HG02938 (cell line): ENCODE data around the gene HECTD2.
"Not testable (repeated sequence)": the region's sequence is repeated elsewhere in the genome, so short reads cannot be mapped to it uniquely, and the experiment has no call there.

ENCODE experiments used
- ATAC-seq: cut with Tn5 transposase; IDR thresholded peaks from one replicate; pipeline ENCODE4 v1.9.1; 2021; ENCODE audit warnings: mild to moderate bottlenecking, moderate library complexity; ENCODE audit not compliant: unreplicated experiment

The HECTD2 gene

GRCh38 chr10:91412354-91413087, 2.4 kb downstream of the HECTD2 start:
- ATAC-seq: no peak

DNA sequence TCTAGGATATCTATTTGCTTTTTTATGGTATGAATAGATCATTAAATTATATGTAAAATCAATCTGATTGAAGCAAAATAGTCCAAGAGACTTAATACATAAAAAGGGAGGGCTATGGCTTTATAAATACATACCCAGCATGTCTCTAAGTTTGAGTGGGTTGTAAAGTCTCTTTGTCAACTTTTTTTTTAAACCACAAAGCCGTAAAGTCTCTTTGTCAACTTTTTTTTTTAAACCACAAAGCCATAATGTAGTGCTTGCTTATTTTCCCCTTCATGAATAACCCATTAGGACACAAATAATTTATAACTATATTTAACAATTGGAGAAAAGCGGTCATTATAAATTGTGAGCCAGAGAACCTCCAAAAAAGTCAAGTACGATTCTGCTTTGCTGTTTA, 5.7 kb downstream of the HECTD2 start:
- no peak for ATAC-seq

- no peak for ATAC-seq
These were observed 6.3 kb downstream of the HECTD2 start for GRCh38 chr10:91416339-91416855.

DNA sequence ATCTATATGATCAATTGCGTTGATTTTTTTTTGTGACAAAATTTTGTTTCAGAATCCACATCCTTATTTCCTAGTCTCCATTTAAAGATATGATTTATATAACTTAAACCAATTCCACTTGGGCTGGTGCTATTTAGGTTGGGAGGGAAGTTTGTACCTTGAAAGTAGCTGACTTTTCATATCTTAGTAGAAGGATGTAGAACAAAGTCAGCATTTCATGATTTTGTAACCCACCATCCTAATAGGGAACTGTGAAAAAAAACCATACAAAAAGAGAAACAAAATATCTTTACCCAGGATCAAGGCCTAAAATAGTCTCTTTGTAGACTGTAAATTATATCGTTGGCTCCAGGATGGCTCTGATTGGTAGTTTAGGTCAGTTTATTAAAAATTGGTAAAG, 8.3 kb downstream of the HECTD2 start:
- no peak for ATAC-seq

- ATAC-seq: no peak
These were observed 10.7 kb downstream of the HECTD2 start for GRCh38 chr10:91420868-91421267.

DNA sequence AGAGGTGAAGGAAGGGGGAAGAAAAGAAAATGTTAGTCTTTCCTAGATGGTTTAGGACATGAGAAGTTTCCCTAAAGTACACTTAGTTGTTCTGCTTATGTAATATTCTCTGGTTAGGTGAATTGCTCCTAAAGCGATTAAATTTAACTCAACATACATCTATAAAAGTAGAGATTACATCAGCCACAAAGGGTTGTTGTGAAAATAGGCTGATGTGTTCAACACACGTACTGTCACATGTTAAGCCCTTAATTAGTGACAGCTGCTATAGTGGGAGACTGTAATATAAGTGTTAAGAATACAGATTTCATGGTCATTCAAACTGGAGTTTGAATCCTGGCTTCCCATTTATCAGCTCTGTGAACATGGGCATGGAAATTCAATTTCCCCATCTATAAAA, 12.8 kb downstream of the HECTD2 start:
- no peak for ATAC-seq

- no peak for ATAC-seq
These were observed 13.9 kb downstream of the HECTD2 start for GRCh38 chr10:91424016-91424415.

DNA sequence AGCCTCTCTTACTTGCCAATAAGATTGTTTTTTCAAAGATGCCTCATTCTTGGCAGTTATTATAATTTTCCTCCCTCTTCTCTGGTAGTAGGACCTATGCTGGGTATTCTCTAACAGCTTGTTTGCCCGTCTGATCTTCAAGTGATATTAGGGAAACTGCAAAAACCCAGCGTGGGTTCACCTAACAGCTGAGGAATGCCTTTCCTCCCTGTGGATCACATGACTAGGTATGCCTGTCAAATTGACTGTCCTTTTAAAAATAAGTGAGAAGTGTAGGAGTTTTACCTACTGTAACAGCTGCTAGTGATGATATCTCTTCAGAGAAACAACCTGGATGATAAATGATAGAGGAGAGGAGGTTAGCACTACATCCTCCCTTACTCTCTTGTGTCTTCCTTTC, 22.0 kb downstream of the HECTD2 start:
- no peak for ATAC-seq

DNA sequence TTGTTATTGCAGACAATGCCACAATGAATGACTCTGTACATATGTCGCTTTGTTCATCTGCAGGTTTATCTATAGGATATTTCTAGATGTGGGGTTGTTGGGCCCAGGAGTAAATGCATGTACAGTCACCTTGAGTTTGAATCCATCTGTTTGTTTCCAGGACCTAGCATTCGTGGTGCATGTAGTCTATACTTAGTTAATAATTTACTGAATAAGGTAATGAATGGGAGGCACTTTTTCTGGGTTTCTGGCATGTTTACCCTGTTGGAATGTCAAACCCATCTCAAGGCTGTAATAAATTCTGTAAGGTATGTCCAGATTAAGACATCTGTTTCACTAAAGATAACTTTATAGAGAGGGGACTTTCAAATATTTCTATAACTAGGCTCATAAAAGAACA, 23.5 kb downstream of the HECTD2 start:
- ATAC-seq: no peak

GRCh38 chr10:91434041-91434440, 23.9 kb downstream of the HECTD2 start:
- ATAC-seq: no peak

- no peak for ATAC-seq
These were observed 25.1 kb downstream of the HECTD2 start for GRCh38 chr10:91435241-91435640.

DNA sequence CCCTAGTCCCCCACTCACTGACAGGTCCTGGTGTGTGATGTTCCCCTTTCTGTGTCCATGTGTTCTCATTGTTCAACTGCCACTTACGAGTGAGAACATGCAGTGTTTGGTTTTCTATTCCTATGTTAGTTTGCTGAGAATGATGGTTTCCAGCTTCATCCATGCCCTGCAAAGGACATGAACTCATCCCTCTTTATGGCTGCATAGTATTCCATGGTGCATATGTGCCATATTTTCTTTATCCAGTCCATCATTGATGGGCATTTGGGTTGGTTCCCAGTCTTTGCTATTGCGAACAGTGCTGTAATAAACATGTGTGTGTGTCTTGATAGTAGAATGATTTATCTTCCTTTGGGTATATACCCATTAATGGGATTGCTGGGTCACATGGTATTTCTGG, 28.1 kb downstream of the HECTD2 start:
- ATAC-seq: not testable (repeated sequence)

DNA sequence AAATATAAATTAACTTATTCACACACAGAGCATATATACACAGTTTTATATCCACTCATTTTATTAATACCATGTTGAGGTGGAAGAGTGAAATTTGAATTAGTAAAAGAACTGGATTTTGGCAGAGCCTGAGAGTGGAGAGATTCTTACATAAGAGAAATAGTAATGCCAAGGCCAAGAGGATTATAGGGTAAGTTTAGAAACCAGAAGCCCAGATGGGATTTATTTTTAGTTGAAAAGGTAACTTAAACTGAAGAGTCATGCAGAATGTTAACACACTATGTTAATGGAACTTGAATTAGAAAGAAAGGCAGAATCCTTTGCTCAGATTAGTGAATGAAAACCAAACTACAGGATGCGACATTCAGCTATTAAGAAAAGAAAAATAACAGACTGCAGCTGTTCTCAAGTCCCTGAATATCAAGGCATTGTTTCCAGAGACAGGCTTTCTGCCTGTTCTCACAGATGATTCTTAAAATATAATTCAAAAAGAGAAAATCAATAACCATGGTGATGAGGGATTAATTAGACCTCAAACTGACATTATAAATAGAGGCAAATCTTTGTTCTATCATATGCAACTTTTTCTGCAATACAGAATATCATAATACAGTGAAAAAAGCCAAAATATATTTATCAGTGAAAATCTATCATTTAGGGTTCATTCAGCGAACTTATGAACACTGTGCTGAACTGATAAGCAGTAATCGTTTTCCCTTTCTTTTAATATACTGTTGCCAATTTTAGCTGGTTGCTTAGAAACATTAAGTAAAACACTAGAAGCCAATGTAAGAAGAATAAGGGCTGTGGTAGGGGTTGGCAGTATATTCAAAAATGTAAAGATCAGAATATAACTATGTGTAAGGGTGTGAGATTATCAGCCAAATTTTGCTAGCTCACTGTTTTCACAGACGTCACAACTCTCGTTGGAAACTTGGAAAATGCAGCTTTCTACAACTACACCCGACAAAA, 34.4 kb downstream of the HECTD2 start:
- no peak for ATAC-seq

GRCh38 chr10:91452063-91452462, 41.9 kb downstream of the HECTD2 start:
- no peak for ATAC-seq

DNA sequence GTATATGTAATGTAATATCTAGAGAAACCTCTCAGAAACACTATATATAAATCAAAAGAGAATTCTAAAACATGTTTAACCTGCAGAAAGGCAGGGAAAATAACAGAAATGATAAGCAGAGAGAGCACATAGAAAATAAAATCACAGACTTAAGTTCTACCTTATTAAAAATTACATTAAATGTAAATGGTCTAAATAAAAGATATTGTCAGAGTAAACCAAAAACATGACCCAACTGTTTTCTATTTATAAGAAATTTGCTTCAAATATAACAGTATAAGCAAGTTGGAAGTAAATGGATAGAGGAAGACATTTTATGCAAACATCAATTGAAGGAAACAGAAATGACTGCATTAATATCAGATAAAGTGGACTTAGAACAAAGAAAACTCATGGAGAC, 43.4 kb downstream of the HECTD2 start:
- ATAC-seq: no peak

- not testable (repeated sequence) for ATAC-seq
These were observed 45.0 kb downstream of the HECTD2 start for GRCh38 chr10:91455135-91455534.

GRCh38 chr10:91460681-91461080, 50.5 kb downstream of the HECTD2 start:
- no peak for ATAC-seq

GRCh38 chr10:91462423-91462822, 52.3 kb downstream of the HECTD2 start:
- no peak for ATAC-seq

GRCh38 chr10:91464500-91464899, 54.4 kb downstream of the HECTD2 start:
- ATAC-seq: no peak

DNA sequence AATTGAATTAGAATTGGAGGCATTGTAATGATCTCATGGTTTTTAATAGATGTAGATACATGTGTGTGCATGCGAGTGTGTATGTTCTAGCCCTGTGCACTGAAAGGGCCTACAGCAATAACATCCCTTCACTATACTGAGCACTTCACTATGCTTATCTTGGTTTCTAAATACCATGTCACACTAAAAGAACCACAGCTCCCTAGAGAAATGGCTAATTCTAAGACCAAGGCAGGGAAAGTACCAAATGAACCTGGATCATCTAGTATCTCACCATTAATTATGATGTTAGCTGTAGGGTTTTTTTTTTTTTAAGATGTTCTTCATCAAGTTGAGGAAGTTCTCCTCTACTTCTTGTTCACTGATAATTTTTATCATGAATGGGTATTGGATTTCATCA, 55.1 kb downstream of the HECTD2 start:
- ATAC-seq: no peak

GRCh38 chr10:91467114-91467513, 57.0 kb downstream of the HECTD2 start:
- ATAC-seq: no peak

- no peak for ATAC-seq
These were observed 61.5 kb downstream of the HECTD2 start for GRCh38 chr10:91471602-91472001.
